NCI-H526 (cell line): ENCODE data around the gene EXOC2.
"Not testable (repeated sequence)": the region's sequence is repeated elsewhere in the genome, so short reads cannot be mapped to it uniquely, and the experiment has no call there.

Experiments
- DNase-seq, 2 experiments: peaks; one replicate each; lab custom pipeline; 2025; lab: John Stamatoyannopoulos, UW

Gene EXOC2

GRCh38 chr6:680251-680650 lies 12.7 kb downstream of the EXOC2 start:
- no peak for DNase-seq

- no peak for DNase-seq
Measured at GRCh38 chr6:679282-679681, 13.7 kb downstream of the EXOC2 start.

- DNase-seq, result no peak
Measured at GRCh38 chr6:678520-678919, 14.4 kb downstream of the EXOC2 start.

- no peak for DNase-seq
Measured at GRCh38 chr6:677919-678318, 15.0 kb downstream of the EXOC2 start.

GRCh38 chr6:674956-675355 lies 18.0 kb downstream of the EXOC2 start:
- DNase-seq, result no peak

- DNase-seq, result no peak
Measured at GRCh38 chr6:674406-674805, 18.5 kb downstream of the EXOC2 start.

GRCh38 chr6:667253-667927 lies 25.5 kb downstream of the EXOC2 start:
- no peak for DNase-seq

- no peak for DNase-seq
Measured at GRCh38 chr6:665403-666267, 27.3 kb downstream of the EXOC2 start.

- not testable (repeated sequence) for DNase-seq
Measured at GRCh38 chr6:663788-664187, 29.2 kb downstream of the EXOC2 start.

- DNase-seq, result no peak
Measured at GRCh38 chr6:659716-660581, 33.0 kb downstream of the EXOC2 start.

- no peak for DNase-seq
Measured at GRCh38 chr6:658244-658643, 34.7 kb downstream of the EXOC2 start.

GRCh38 chr6:657743-658142 lies 35.2 kb downstream of the EXOC2 start:
- no peak for DNase-seq

GRCh38 chr6:656460-657252 lies 36.3 kb downstream of the EXOC2 start, which contains the start of gene HUS1B:
HUS1B (minus strand) TSS chr6:657100; CDS start chr6:656944, 156 bp downstream.
- no peak for DNase-seq

GRCh38 chr6:654136-654535 lies 38.8 kb downstream of the EXOC2 start:
- no peak for DNase-seq

GRCh38 chr6:652865-653264 lies 40.1 kb downstream of the EXOC2 start:
- no peak for DNase-seq

- DNase-seq, result no peak
Measured at GRCh38 chr6:650098-650497, 42.8 kb downstream of the EXOC2 start.

GRCh38 chr6:642805-643204 lies 50.1 kb downstream of the EXOC2 start:
- DNase-seq, result no peak

- no peak for DNase-seq
Measured at GRCh38 chr6:641225-641985, 51.5 kb downstream of the EXOC2 start.

- no peak for DNase-seq
Measured at GRCh38 chr6:636488-636887, 56.5 kb downstream of the EXOC2 start.

GRCh38 chr6:635233-635632 lies 57.7 kb downstream of the EXOC2 start:
- DNase-seq, result no peak

GRCh38 chr6:633611-634010 lies 59.3 kb downstream of the EXOC2 start:
- no peak for DNase-seq
